ENCODE results near the gene NXPE3. TPM values are rescaled to one million over a fixed set of nuclear protein-coding genes. Genes with fewer than 3 reads are reported as not detected.

The NXPE3 gene
- total RNA-seq, 1 experiment from 2014 or later, result 15.9 TPM

DNA sequence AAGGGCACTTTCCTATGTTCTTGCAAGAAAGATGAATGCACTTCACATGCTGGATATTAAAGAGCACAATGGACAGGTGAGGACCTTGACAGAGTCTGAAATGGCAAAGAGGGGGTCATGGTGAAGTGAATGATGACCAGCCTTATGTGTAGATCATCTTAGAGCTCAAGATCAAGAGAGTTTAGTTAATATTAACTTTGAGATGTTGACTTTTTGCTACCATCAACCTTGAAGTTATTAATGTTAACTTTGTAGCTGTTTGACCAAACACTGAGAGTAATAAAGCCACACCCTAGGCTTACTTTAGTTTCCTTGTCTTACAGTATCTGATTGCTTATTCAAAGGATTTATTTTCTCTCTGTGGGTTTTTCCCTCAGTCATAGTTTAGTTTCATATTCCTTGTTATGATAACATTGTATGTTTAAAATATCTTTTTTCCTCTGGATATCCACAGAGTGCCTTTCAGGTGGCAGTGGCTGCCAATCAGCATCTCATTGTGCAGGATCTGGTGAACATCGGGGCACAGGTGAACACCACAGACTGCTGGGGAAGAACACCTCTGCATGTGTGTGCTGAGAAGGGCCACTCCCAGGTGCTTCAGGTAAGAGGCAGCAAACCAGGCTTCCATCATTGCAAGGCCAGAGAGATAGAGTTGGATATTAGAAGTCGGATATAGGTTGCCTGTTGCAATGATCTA lies 75.7 kb downstream of the NXPE3 start:
- H3K4me1 Mint-ChIP-seq, result peaks cover 15 to 16% of the 10 kb centered on the region in 2 experiments
- Histone ChIP-seq H2BK12ac (ENCODE audit: insufficient read length, low read depth, low read length) (no peak overlapping the region), H4K91ac (ENCODE audit: insufficient read length, low read depth, low read length) (no peak overlapping the region), H2BK120ac (ENCODE audit: low read depth, low read length, poor library complexity, severe bottlenecking) (no peak overlapping the region), H3T11ph (ENCODE audit: low read length) (no peak overlapping the region), H3K9ac (ENCODE audit: extremely low read depth, insufficient read length, low read length) (no peak overlapping the region), H3K27ac (ENCODE audit: insufficient read length, low read depth, low read length) (no peak overlapping the region), H3K9me3 (ENCODE audit: control insufficient read depth, low read depth, low read length) (no peaks in the 10 kb centered on the region), H3K27me3 (ENCODE audit: insufficient read depth, low read length) (no peaks in the 10 kb centered on the region), H3K23ac (ENCODE audit: insufficient read length, low read depth, low read length) (no peak overlapping the region), H3K23me2 (ENCODE audit: insufficient read length, low read depth, low read length, poor library complexity, severe bottlenecking) (no peaks in the 10 kb centered on the region), H4K20me1 (ENCODE audit: control insufficient read depth, insufficient read depth, insufficient read length) (no peaks in the 10 kb centered on the region), H3K4ac (ENCODE audit: low read depth, low read length) (no peak overlapping the region), H2BK15ac (ENCODE audit: low read depth, low read length) (no peak overlapping the region), H3K79me2 (ENCODE audit: insufficient read depth, low read length) (peaks cover 15% of the 10 kb centered on the region; the same call in 1 of the 2 replicates), H2BK5ac (ENCODE audit: insufficient read length, low read length) (no peak overlapping the region), H2AK5ac (ENCODE audit: insufficient read length, low read length) (no peak overlapping the region), H4K5ac (ENCODE audit: insufficient read length, low read depth, low read length) (no peak overlapping the region), H4K8ac (replicated peaks; ENCODE audit: insufficient read length, low read depth, low read length) (no peak overlapping the region), H3K56ac (ENCODE audit: insufficient read length, low read depth, low read length) (no peak overlapping the region), H3K4me1 (ENCODE audit: insufficient read depth, low read length) (no peaks in the 10 kb centered on the region), H2BK20ac (ENCODE audit: low read depth, low read length, poor library complexity, severe bottlenecking) (no peak overlapping the region), H2AFZ (ENCODE audit: low read length) (no peak overlapping the region), H3K79me1 (ENCODE audit: insufficient read depth, low read depth, low read length, poor library complexity, severe bottlenecking) (no peaks in the 10 kb centered on the region), H3K18ac (ENCODE audit: insufficient read length, low read depth, low read length) (no peak overlapping the region), H3K14ac (ENCODE audit: insufficient read depth, low read length) (no peak overlapping the region), H3K4me2 (ENCODE audit: insufficient read depth, insufficient read length, low read length) (no peak overlapping the region)
- TF ChIP-seq CTCF (conservative IDR thresholded peaks at IDR 0.05), result no peak
- peaks cover 61 to 88% (median 79%) of the 10 kb centered on the region in 3 experiments for H3K36me3 Mint-ChIP-seq (ENCODE audit: insufficient read depth in 1 of 3, low read depth in 3 of 3)
- no peaks in the 10 kb centered on the region for H3K9me3 Mint-ChIP-seq
- no peaks in the 10 kb centered on the region; the same call in 1 of the 2 replicates for H3K27me3 Mint-ChIP-seq (ENCODE audit: low read depth)
- H3K27ac Mint-ChIP-seq, result peak overlapping the region in 1 of 3 experiments; percentile 45; a peak in 1 of 7 replicates
- no peak overlapping the region for H3K4me3 Mint-ChIP-seq
- WGBS (ENCODE audit: extremely low coverage, insufficient read length, low lambda C conversion rate), result no CpG with 5 or more reads among the region's 2 CpGs
- DNase-seq, result no peak
